IMR-90 (cell line): ENCODE results near the gene MYO1D. TPM values are rescaled to one million over a fixed set of nuclear protein-coding genes. Genes with fewer than 3 reads are reported as not detected.

Experiments used
- ATAC-seq: fragments of 200-7000 bp; cut with Tn5 transposase; 2 replicates; pipeline ENCODE4 v1.9.1; 2020; ENCODE audit warnings: low read depth, mild to moderate bottlenecking, moderate library complexity
- BruUV-seq: library from RNA; stranded (reverse); fragments of 400-500 nt; replicated peaks from 2 replicates; lab custom pipeline; 2021; lab: Mats Ljungman, UMichigan
- CTCF ChIA-PET: fragments of 300-600 bp; formaldehyde crosslinking; extraction: SDS; loops from one replicate; lab custom pipeline; 2021; ENCODE audit warnings: antibody characterized with exemption; lab: Yijun Ruan, JAX
- POLR2A ChIA-PET: fragments of 300-600 bp; sonication (Branson Sonifier 250); formaldehyde crosslinking; loops from one replicate; lab custom pipeline; 2022; ENCODE audit warnings: antibody characterized with exemption; ENCODE audit not compliant: unreplicated experiment; lab: Charles Lee
- DNase-seq: peaks from one replicate; pipeline ENCODE4 v3.0.0; 2013
- H2AFZ ChIP-seq: replicated peaks from 2 replicates; pipeline ENCODE3; 2013; ENCODE audit warnings: low read length, mild to moderate bottlenecking; ENCODE audit not compliant: poor library complexity
- H2AK5ac ChIP-seq: 2 replicates; pipeline ENCODE4 v1.6.1; 2013; ENCODE audit warnings: low read depth, low read length, inconsistent platforms
- H2AK9ac ChIP-seq: replicated peaks from 2 replicates; pipeline ENCODE3; 2013; ENCODE audit warnings: mild to moderate bottlenecking, low read depth, low read length, moderate library complexity; ENCODE audit not compliant: poor library complexity
- H2BK120ac ChIP-seq: 2 replicates; pipeline ENCODE4 v1.6.1; 2013; ENCODE audit warnings: low read depth, low read length, inconsistent platforms
- H2BK15ac ChIP-seq: 3 replicates; pipeline ENCODE4 v1.6.1; 2013; ENCODE audit warnings: low read depth, low read length, inconsistent platforms
- H2BK20ac ChIP-seq: 2 replicates; pipeline ENCODE4 v1.6.1; 2013; ENCODE audit warnings: low read depth, mild to moderate bottlenecking, inconsistent platforms, low read length, moderate library complexity
- H2BK5ac ChIP-seq: 2 replicates; pipeline ENCODE4 v1.6.1; 2013; ENCODE audit warnings: mild to moderate bottlenecking, low read depth, low read length, inconsistent platforms; ENCODE audit not compliant: poor library complexity, severe bottlenecking
- H3K14ac ChIP-seq: replicated peaks from 2 replicates; pipeline ENCODE4 v1.6.1; 2013; ENCODE audit warnings: low read depth, low read length, inconsistent platforms
- H3K18ac ChIP-seq: 2 replicates; pipeline ENCODE4 v1.6.1; 2013; ENCODE audit warnings: low read depth, low read length, control low read depth
- H3K23ac ChIP-seq: 2 replicates; pipeline ENCODE4 v1.6.1; 2013; ENCODE audit warnings: low read depth, low read length, inconsistent platforms
- H3K27ac ChIP-seq: 2 replicates; pipeline ENCODE4 v1.5.1; 2013; ENCODE audit warnings: mild to moderate bottlenecking, control low read depth, low read length; ENCODE audit not compliant: insufficient read depth
- H3K27me3 ChIP-seq: 2 replicates; pipeline ENCODE4 v1.6.1; 2013; ENCODE audit warnings: low read length; ENCODE audit not compliant: control insufficient read depth, insufficient read depth
- H3K36me3 ChIP-seq: 2 replicates; pipeline ENCODE4 v1.6.1; 2013; ENCODE audit warnings: low read length, mixed read lengths; ENCODE audit not compliant: control insufficient read depth, insufficient read depth
- H3K4ac ChIP-seq: 2 replicates; pipeline ENCODE4 v1.6.1; 2013; ENCODE audit warnings: low read depth, low read length, inconsistent platforms
- H3K4me1 ChIP-seq: 2 replicates; pipeline ENCODE4 v1.6.1; 2013; ENCODE audit warnings: low read length, mixed read lengths; ENCODE audit not compliant: control insufficient read depth, insufficient read depth
- H3K4me2 ChIP-seq: 2 replicates; pipeline ENCODE4 v1.6.1; 2013; ENCODE audit warnings: low read depth, mild to moderate bottlenecking, control low read depth, low read length, moderate library complexity
- H3K4me3 ChIP-seq: 2 replicates; pipeline ENCODE4 v1.5.1; 2013; ENCODE audit warnings: low read depth, mild to moderate bottlenecking, control low read depth, low read length, moderate library complexity; ENCODE audit not compliant: insufficient read depth
- H3K56ac ChIP-seq: 2 replicates; pipeline ENCODE4 v1.6.1; 2013; ENCODE audit warnings: low read length, inconsistent platforms; ENCODE audit not compliant: insufficient read depth; ENCODE audit errors: extremely low read depth
- H3K79me1 ChIP-seq, 2 experiments: 2 replicates each; pipeline ENCODE4 v1.6.1; 2013; ENCODE audit warnings: low read length in 2 of 2, inconsistent platforms in 1 of 2, low read depth in 1 of 2
- H3K9ac ChIP-seq: 2 replicates; pipeline ENCODE4 v1.6.1; 2013; ENCODE audit warnings: low read depth, low read length, control low read depth
- H3K9me1 ChIP-seq: 2 replicates; pipeline ENCODE4 v1.6.1; 2013; ENCODE audit warnings: low read length, inconsistent platforms; ENCODE audit not compliant: insufficient read depth
- H3K9me3 ChIP-seq: 2 replicates; pipeline ENCODE4 v1.6.1; 2013; ENCODE audit warnings: low read length; ENCODE audit not compliant: control insufficient read depth, insufficient read depth
- H4K20me1 ChIP-seq: 2 replicates; pipeline ENCODE4 v1.6.1; 2013; ENCODE audit warnings: low read length, inconsistent platforms; ENCODE audit not compliant: insufficient read depth
- H4K5ac ChIP-seq: 2 replicates; pipeline ENCODE4 v1.6.1; 2013; ENCODE audit warnings: mild to moderate bottlenecking, low read depth, low read length, control low read depth
- H4K8ac ChIP-seq, 2 experiments: 2 replicates each; pipeline ENCODE4 v1.6.1; 2013; ENCODE audit warnings: low read depth in 2 of 2, low read length in 2 of 2, control low read depth in 1 of 2, inconsistent platforms in 1 of 2
- H4K91ac ChIP-seq: 2 replicates; pipeline ENCODE4 v1.6.1; 2013; ENCODE audit warnings: low read depth, low read length, inconsistent platforms; ENCODE audit not compliant: insufficient read depth
- CEBPB ChIP-seq: IDR thresholded peaks from 2 replicates; pipeline ENCODE4 v1.6.1; 2012; ENCODE audit warnings: low read depth, low read length, improper control_type of control experiment
- FOS ChIP-seq: fragments of 150-350 bp; IDR thresholded peaks from 2 replicates; pipeline ENCODE4 v1.6.1; 2016; ENCODE audit warnings: low read depth, low read length
- MAZ ChIP-seq: IDR thresholded peaks from 2 replicates; pipeline ENCODE4 v1.6.1; 2012; ENCODE audit warnings: low read depth, mild to moderate bottlenecking, low read length, improper control_type of control experiment, moderate library complexity, borderline replicate concordance
- NFE2L2 ChIP-seq: fragments of 150-350 bp; IDR thresholded peaks from 2 replicates; pipeline ENCODE4 v1.6.1; 2016; ENCODE audit warnings: low read depth, mild to moderate bottlenecking, low read length
- RCOR1 ChIP-seq: IDR thresholded peaks from 2 replicates; pipeline ENCODE4 v1.6.1; 2012; ENCODE audit warnings: mild to moderate bottlenecking, low read length, improper control_type of control experiment; ENCODE audit not compliant: insufficient replicate concordance
- SMC3 ChIP-seq: fragments of 150-350 bp; IDR thresholded peaks from 2 replicates; pipeline ENCODE4 v1.6.1; 2016; ENCODE audit warnings: low read depth, mild to moderate bottlenecking, antibody characterized with exemption, low read length, moderate library complexity
- WGBS, 2 experiments: methylation state at CpG; one replicate each; pipeline versions ENCODE4 v1.1.5 to v1.1.7; 2013; ENCODE audit warnings: missing lambda C conversion rate in 2 of 2; ENCODE audit not compliant: insufficient read length in 1 of 2; ENCODE audit errors: extremely low coverage in 2 of 2; 5-methylcytosine and 5-hydroxymethylcytosine counted together
- dilution Hi-C: fragments of 300-500 bp; cut with HindIII; formaldehyde crosslinking; loops from one replicate; pipeline ENCODE4 v1.14.3; 2018; ENCODE audit warnings: low sequenced_read_pairs; ENCODE audit not compliant: unreplicated experiment
- in situ Hi-C: fragments of 300-500 bp; cut with MboI; formaldehyde crosslinking; loops from 3 replicates; pipeline ENCODE4 v1.14.3; 2019; ENCODE audit warnings: low sequenced_read_pairs, inconsistent platforms, mixed read lengths
- intact Hi-C: fragments of 100-400 bp; cut with micrococcal nuclease; formaldehyde crosslinking; loops from 2 replicates; pipeline ENCODE4 v1.10.0; 2022
- polyA plus RNA-seq, 3 experiments: library from polyadenylated mRNA; depleted of rRNA; stranded (reverse); fragments of >200 nt; gene quantifications; 2 replicates each; pipeline ENCODE4 v1.2.3, GENCODE V29; 2012; ENCODE audit warnings: low replicate concordance in 1 of 3
- total RNA-seq: library from RNA; depleted of rRNA; stranded (reverse); fragments of >200 nt; gene quantifications from 2 replicates; pipeline ENCODE4 v1.2.3, GENCODE V29; 2012
- TF ChIP-seq, protein P1 (sequence below): conservative IDR thresholded peaks from 2 replicates; pipeline ENCODE4 v1.5.1; 2012; ENCODE audit warnings: mild to moderate bottlenecking, low read depth, low read length, improper control_type of control experiment

The MYO1D gene
- total and polyA plus RNA-seq, 2 of the 4 experiments (the other 2 are of a cell fraction), result 0.63 to 0.90 TPM

DNA sequence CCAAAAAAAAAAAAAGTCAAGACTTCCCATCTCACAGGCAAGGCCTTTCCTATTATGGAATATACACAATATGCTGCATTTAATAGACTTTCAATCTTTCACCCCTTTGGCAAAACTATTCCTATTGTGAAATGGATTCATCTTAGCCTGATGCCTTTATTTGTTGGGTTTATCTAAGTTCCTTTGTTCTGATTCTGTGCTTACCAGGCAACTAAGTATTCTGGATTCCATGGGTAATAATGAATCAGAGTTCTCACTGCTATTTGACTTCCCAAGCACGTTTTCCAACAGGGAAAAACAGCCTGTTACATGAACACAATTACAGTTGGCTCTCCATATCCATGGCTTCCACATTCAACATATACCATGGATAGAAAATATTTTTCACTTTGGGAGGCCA lies 135.5 kb downstream of the MYO1D start:
- TF ChIP-seq, protein P1, sequence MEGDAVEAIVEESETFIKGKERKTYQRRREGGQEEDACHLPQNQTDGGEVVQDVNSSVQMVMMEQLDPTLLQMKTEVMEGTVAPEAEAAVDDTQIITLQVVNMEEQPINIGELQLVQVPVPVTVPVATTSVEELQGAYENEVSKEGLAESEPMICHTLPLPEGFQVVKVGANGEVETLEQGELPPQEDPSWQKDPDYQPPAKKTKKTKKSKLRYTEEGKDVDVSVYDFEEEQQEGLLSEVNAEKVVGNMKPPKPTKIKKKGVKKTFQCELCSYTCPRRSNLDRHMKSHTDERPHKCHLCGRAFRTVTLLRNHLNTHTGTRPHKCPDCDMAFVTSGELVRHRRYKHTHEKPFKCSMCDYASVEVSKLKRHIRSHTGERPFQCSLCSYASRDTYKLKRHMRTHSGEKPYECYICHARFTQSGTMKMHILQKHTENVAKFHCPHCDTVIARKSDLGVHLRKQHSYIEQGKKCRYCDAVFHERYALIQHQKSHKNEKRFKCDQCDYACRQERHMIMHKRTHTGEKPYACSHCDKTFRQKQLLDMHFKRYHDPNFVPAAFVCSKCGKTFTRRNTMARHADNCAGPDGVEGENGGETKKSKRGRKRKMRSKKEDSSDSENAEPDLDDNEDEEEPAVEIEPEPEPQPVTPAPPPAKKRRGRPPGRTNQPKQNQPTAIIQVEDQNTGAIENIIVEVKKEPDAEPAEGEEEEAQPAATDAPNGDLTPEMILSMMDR, result no peak
- TF ChIP-seq NFE2L2 (no peak), RCOR1 (no peak), MAZ (no peak), FOS (no peak), CEBPB (no peak), SMC3 (no peak)
- H3K9me1 ChIP-seq, result no peaks in the 10 kb centered on the region
- no TSS peak for BruUV-seq
- no peak overlapping the region for H3K14ac ChIP-seq
- dilution Hi-C loops, result no loop called here
- H3K56ac ChIP-seq, result no peak overlapping the region
- H2BK15ac ChIP-seq, result no peak overlapping the region
- CTCF ChIA-PET, result no interaction called here
- H2BK120ac ChIP-seq, result no peak overlapping the region
- H3K18ac ChIP-seq, result no peak overlapping the region
- H2BK5ac ChIP-seq, result no peak overlapping the region
- no peak overlapping the region for H4K5ac ChIP-seq
- H4K8ac ChIP-seq, result no peak overlapping the region
- no peak overlapping the region for H2BK20ac ChIP-seq
- no peaks in the 10 kb centered on the region for H3K36me3 ChIP-seq
- H3K4ac ChIP-seq, result no peak overlapping the region
- no peaks in the 10 kb centered on the region for H3K4me1 ChIP-seq
- H3K23ac ChIP-seq, result no peak overlapping the region
- ATAC-seq (no peak), DNase-seq (no peak)
- H2AK9ac ChIP-seq, result no peak overlapping the region
- no peak overlapping the region for H4K91ac ChIP-seq
- H3K79me1 ChIP-seq, result no peaks in the 10 kb centered on the region
- no peak overlapping the region for H3K4me3 ChIP-seq
- H4K20me1 ChIP-seq, result no peaks in the 10 kb centered on the region
- no peak overlapping the region for H3K27ac ChIP-seq
- WGBS, 2 experiments, result no CpG with 5 or more reads among the region's 1 CpG
- no peaks in the 10 kb centered on the region for H3K27me3 ChIP-seq
- no peak overlapping the region for H2AFZ ChIP-seq
- H3K4me2 ChIP-seq, result no peak overlapping the region
- H3K9me3 ChIP-seq, result no peaks in the 10 kb centered on the region
- POLR2A ChIA-PET, result no interaction called here
- intact Hi-C loops, result no loop called here
- no peak overlapping the region for H2AK5ac ChIP-seq
- no peak overlapping the region for H3K9ac ChIP-seq
- in situ Hi-C loops, result no loop called here
